ENCODE measurements around the gene DGKI. TPM values are rescaled to one million over a fixed set of nuclear protein-coding genes. Genes with fewer than 3 reads are reported as not detected.

DGKI gene
- total and polyA plus RNA-seq, 2 of the 4 experiments (the other 2 are of a cell fraction) = 3.9 to 15.8 TPM

DNA sequence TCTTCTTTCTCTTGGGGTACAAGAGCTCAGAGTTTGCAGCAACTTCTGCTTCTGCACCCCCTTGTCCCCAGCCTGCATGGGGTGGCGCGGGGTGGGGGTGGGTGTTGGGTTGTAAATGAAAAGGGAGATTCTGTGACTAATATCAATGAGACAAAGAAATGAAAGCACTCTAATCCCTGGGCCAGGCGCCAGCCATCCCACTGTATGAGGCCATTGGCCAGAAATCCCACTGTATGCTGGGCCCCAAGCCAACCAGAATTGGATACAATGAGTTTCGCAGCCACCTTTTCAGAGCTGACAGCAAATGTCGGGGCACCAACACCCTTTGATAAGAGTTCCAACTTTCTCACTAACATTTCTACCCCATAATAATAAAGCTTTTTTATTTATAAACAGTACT lies 492.4 kb downstream of the DGKI start:
- Histone ChIP-seq H3K4me3 (ENCODE audit: insufficient read depth, low read depth, low read length) (no peak overlapping the region), H3K79me1 (ENCODE audit: low read depth in 1 of 2, low read length in 2 of 2) (no peaks in the 10 kb centered on the region), H2AK5ac (ENCODE audit: low read depth, low read length) (no peak overlapping the region), H3K36me3 (ENCODE audit: control insufficient read depth, insufficient read depth, low read length) (no peaks in the 10 kb centered on the region), H4K91ac (ENCODE audit: insufficient read depth, low read depth, low read length) (no peak overlapping the region), H4K20me1 (ENCODE audit: insufficient read depth, low read length) (no peaks in the 10 kb centered on the region), H3K4ac (ENCODE audit: low read depth, low read length) (no peak overlapping the region), H2BK120ac (ENCODE audit: low read depth, low read length) (no peak overlapping the region), H3K4me2 (ENCODE audit: low read depth, low read length) (no peak overlapping the region), H3K23ac (ENCODE audit: low read depth, low read length) (no peak overlapping the region), H3K14ac (replicated peaks; ENCODE audit: low read depth, low read length) (no peak overlapping the region), H4K5ac (ENCODE audit: low read depth, low read length) (no peak overlapping the region), H2BK15ac (ENCODE audit: low read depth, low read length) (no peak overlapping the region), H3K18ac (ENCODE audit: low read depth, low read length) (no peak overlapping the region), H2AK9ac (replicated peaks; ENCODE audit: low read depth, low read length, poor library complexity) (no peak overlapping the region), H3K56ac (ENCODE audit: extremely low read depth, insufficient read depth, low read length) (no peak overlapping the region), H3K27ac (ENCODE audit: insufficient read depth, low read length) (no peak overlapping the region), H4K8ac (ENCODE audit: low read depth in 2 of 2, low read length in 2 of 2) (no peak overlapping the region), H3K9me1 (ENCODE audit: insufficient read depth, low read length) (no peaks in the 10 kb centered on the region), H2BK20ac (ENCODE audit: low read depth, low read length) (no peak overlapping the region), H3K9ac (ENCODE audit: low read depth, low read length) (no peak overlapping the region), H3K9me3 (ENCODE audit: control insufficient read depth, insufficient read depth, low read length) (peaks cover 8% of the 10 kb centered on the region), H3K4me1 (ENCODE audit: control insufficient read depth, insufficient read depth, low read length) (peaks cover 3% of the 10 kb centered on the region), H2BK5ac (ENCODE audit: low read depth, low read length, poor library complexity, severe bottlenecking) (no peak overlapping the region), H3K27me3 (ENCODE audit: control insufficient read depth, insufficient read depth, low read length) (no peaks in the 10 kb centered on the region), H2AFZ (replicated peaks; ENCODE audit: low read length, poor library complexity) (peak overlapping the region; percentile 28)
- no peak for TF ChIP-seq FOS (IDR thresholded peaks at IDR 0.05; ENCODE audit: low read depth, low read length)
- no peak for TF ChIP-seq POLR2A (IDR thresholded peaks at IDR 0.05; ENCODE audit: low read depth, low read length)
- TF ChIP-seq CHD1 (IDR thresholded peaks at IDR 0.05; ENCODE audit: low read depth, low read length) = no peak
- no peak for TF ChIP-seq RCOR1 (IDR thresholded peaks at IDR 0.05; ENCODE audit: insufficient replicate concordance, low read length)
- TF ChIP-seq RAD21 (IDR thresholded peaks at IDR 0.05; ENCODE audit: low read length) = no peak
- no peak for TF ChIP-seq CTCF (conservative IDR thresholded peaks at IDR 0.05; ENCODE audit: low read depth, low read length)
- TF ChIP-seq RFX5 (IDR thresholded peaks at IDR 0.05; ENCODE audit: low read depth, low read length) = no peak
- no peak for TF ChIP-seq NFE2L2 (IDR thresholded peaks at IDR 0.05; ENCODE audit: low read depth, low read length)
- no peak for TF ChIP-seq SMC3 (IDR thresholded peaks at IDR 0.05; ENCODE audit: low read depth, low read length)
- no peak for TF ChIP-seq MAZ (IDR thresholded peaks at IDR 0.05; ENCODE audit: borderline replicate concordance, low read depth, low read length)
- TF ChIP-seq BHLHE40 (IDR thresholded peaks at IDR 0.05; ENCODE audit: low read depth, low read length) = no peak
- dilution Hi-C loops (cut with HindIII; ENCODE audit: low sequenced_read_pairs, unreplicated experiment) (no loop called here), intact Hi-C loops (cut with micrococcal nuclease) (no loop called here), in situ Hi-C loops (cut with MboI; ENCODE audit: low sequenced_read_pairs) (no loop called here)
- DNase-seq (peak; percentile 69), ATAC-seq (ENCODE audit: low read depth) (peak; percentile 37)
- BruUV-seq (replicated peaks) = no TSS peak
- ChIA-PET POLR2A (ENCODE audit: unreplicated experiment) (no interaction called here), CTCF (no interaction called here)
- WGBS, 2 experiments (ENCODE audit: extremely low coverage in 2 of 2, insufficient read length in 1 of 2) = no CpG with 5 or more reads among the region's 5 CpGs
